Activated T-cell treated with anti-CD3 and anti-CD28 coated beads, Interleukin-2, amount 50 U/mL, for 4 hours (primary cell): ENCODE measurements around the gene SH3RF3. TPM values are rescaled to one million over a fixed set of nuclear protein-coding genes. Genes with fewer than 3 reads are reported as not detected.

Source experiments
- ATAC-seq, 2 donors: fragments of 200-7000 bp; cut with Tn5 transposase; one replicate each; pipeline ENCODE4 v1.10.0; 2021
- DNase-seq: peaks from one replicate; pipeline ENCODE4 v3.0.0-alpha.2; 2020
- H3K27me3 Mint-ChIP-seq: one replicate; pipeline ENCODE4 v1.8.0; 2021; ENCODE audit warnings: low read depth, mixed read lengths
- H3K36me3 Mint-ChIP-seq: one replicate; pipeline ENCODE4 v1.8.0; 2022; ENCODE audit warnings: mixed read lengths; ENCODE audit not compliant: insufficient read depth
- H3K4me1 Mint-ChIP-seq: one replicate; pipeline ENCODE4 v1.8.0; 2021; ENCODE audit warnings: low read depth, mixed read lengths
- H3K4me3 Mint-ChIP-seq: one replicate; pipeline ENCODE4 v1.8.0; 2021; ENCODE audit warnings: mild to moderate bottlenecking, moderate library complexity, mixed read lengths
- H3K9me3 Mint-ChIP-seq: one replicate; pipeline ENCODE4 v1.8.0; 2021; ENCODE audit warnings: mixed read lengths
- total RNA-seq, 3 donors: library from RNA; stranded (reverse); gene quantifications; one replicate each; pipeline ENCODE4 v1.2.1, GENCODE V29; 2021

SH3RF3 gene
- total RNA-seq, 3 donors from 2014 or later, result 0.33 to 0.98 (median 0.89) TPM

DNA sequence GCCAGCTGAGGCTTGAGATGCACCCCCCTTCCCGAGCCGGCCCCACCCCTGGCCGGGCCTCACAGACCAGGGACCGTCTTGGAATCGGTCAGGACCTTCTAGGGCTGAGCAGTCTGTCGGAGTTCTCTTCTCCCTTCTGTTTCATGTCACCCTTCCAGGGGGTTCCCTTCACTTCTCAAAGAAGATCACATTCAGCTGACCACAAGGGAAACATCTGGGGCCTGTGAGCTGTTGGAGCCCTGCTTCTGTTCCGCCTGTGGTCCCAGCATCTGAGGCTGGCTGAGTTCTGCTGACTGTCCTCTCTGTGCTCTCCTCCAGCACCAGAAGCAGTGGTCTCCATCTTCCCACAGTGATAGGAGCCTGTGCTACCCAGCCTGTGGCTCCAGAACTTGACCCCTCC lies 378.2 kb downstream of the SH3RF3 start:
- H3K27me3 Mint-ChIP-seq, result no peaks in the 10 kb centered on the region
- H3K36me3 Mint-ChIP-seq, result no peaks in the 10 kb centered on the region
- no peak overlapping the region for H3K4me3 Mint-ChIP-seq
- ATAC-seq (no peak), DNase-seq (no peak)
- H3K4me1 Mint-ChIP-seq, result no peaks in the 10 kb centered on the region
- H3K9me3 Mint-ChIP-seq, result no peaks in the 10 kb centered on the region

- Mint-ChIP-seq H3K36me3 (no peaks in the 10 kb centered on the region), H3K27me3 (no peaks in the 10 kb centered on the region), H3K9me3 (no peaks in the 10 kb centered on the region), H3K4me3 (no peak overlapping the region), H3K4me1 (no peaks in the 10 kb centered on the region)
- DNase-seq, result no peak
- no peak for ATAC-seq
These were observed 378.8 kb downstream of the SH3RF3 start for GRCh38 chr2:109507828-109508227.

GRCh38 chr2:109508556-109508955 lies 379.6 kb downstream of the SH3RF3 start:
- ATAC-seq (no peak), DNase-seq (no peak)
- Mint-ChIP-seq H3K4me1 (peaks cover under 1% of the 10 kb centered on the region), H3K36me3 (no peaks in the 10 kb centered on the region), H3K27me3 (no peaks in the 10 kb centered on the region), H3K4me3 (no peak overlapping the region), H3K9me3 (no peaks in the 10 kb centered on the region)

DNA sequence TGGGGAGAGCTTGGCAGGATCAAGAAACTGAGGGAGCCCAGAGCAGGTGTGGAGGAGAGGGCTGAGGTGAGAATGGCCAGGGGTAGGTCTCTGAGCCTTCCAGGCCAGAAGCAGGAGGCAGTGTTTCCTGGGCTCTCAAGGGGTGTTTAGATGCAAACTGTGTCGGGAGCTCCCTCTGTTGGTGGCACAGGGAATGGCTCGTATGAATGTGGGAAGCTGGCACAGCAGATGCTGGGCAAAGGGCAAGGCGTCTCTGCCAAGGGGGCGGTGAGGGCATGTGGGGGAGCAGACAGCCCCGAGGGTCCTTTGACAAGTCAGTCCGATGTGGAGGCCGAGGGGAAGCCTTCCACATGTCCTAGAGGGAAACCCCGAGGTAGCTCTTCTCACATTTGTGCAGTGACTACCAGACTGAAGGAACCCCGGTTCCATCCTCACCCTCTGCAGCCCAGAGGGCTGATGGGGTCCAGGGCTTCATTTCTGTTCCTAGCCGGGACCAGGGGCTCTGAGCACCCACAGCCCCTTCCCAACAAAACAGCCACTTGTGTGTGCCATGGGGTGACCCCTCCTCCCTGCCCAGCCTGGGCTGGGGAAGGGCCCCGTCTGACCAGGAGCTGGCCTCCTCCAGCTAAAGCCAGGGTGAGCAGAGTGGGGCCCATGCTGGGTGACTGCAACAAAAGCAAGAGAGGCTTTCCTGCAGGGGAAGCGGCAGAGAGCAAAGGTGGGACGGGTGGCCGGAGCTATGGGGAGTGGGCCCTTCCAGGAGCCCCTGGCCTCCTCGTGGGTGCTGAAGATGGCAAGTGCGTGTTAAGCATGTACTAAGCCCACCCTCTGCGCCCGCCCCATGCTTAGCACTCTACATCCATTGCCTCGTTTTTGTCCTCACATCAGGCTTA lies 381.4 kb downstream of the SH3RF3 start:
- Mint-ChIP-seq H3K9me3 (no peaks in the 10 kb centered on the region), H3K4me3 (no peak overlapping the region), H3K36me3 (no peaks in the 10 kb centered on the region), H3K27me3 (no peaks in the 10 kb centered on the region), H3K4me1 (peaks cover 3% of the 10 kb centered on the region)
- DNase-seq (peak; percentile 71), ATAC-seq (peak; percentile 66 to 69)

DNA sequence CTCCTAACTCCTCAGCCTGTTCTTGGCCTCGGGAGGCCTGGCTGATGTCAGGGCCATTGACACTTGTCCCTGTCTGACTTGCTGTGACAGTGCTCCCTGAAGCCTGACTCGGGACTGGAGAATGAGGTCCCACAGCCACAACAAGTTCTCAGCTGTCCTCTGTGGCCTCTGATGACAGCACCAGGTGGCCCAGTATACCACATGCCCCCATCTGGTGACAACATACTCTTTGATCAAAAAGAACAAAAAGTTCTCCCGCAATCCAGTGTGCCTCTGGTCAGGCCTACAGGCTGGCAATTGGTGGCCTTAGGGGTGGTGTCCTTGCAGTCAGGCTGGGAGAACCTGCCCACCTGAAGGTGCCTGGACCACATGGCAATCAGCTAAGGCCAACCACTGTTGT lies 382.2 kb downstream of the SH3RF3 start:
- DNase-seq (no peak), ATAC-seq (no peak)
- Mint-ChIP-seq H3K4me3 (no peak overlapping the region), H3K36me3 (no peaks in the 10 kb centered on the region), H3K9me3 (no peaks in the 10 kb centered on the region), H3K27me3 (no peaks in the 10 kb centered on the region), H3K4me1 (peaks cover 3% of the 10 kb centered on the region)

DNA sequence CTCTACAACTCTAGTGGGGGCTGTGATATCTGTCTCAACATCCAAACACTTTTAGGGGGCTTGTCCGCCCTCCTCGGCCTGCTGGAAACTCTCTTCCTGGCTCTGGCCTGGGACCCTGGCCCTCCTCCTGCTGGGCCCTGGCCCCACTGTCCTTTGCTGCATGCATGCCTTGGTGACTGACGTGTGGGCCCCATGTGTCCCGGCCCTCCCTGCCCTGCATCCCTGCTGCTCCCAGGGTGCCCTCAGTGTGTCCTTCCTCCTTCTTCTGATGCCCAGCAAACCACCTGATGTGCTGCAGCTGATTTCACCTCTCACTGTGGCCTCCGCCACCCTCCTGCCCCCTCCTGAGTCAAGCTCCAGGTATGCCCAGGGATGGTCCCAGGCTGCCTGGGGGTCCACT lies 383.1 kb downstream of the SH3RF3 start:
- H3K4me1 Mint-ChIP-seq, result peaks cover 3% of the 10 kb centered on the region
- no peaks in the 10 kb centered on the region for H3K9me3 Mint-ChIP-seq
- DNase-seq, result no peak
- no peak overlapping the region for H3K4me3 Mint-ChIP-seq
- H3K27me3 Mint-ChIP-seq, result no peaks in the 10 kb centered on the region
- no peaks in the 10 kb centered on the region for H3K36me3 Mint-ChIP-seq
- no peak for ATAC-seq

DNA sequence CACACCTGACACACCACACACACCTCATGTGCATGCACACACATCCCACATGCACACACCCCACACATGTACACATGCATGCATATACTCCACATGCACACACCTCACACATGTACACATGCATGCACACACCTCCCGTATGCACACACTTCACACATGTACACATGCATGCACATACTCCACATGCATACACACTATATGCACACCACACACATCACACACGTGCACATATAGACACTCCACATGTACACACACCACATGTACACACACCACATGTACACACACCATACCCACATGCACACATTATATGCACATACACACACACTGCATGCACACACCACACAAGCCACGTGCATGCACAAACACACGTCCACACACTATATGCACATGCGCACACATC lies 384.2 kb downstream of the SH3RF3 start:
- no peaks in the 10 kb centered on the region for H3K27me3 Mint-ChIP-seq
- DNase-seq (no peak), ATAC-seq (no peak)
- no peaks in the 10 kb centered on the region for H3K36me3 Mint-ChIP-seq
- no peaks in the 10 kb centered on the region for H3K9me3 Mint-ChIP-seq
- H3K4me3 Mint-ChIP-seq, result no peak overlapping the region
- H3K4me1 Mint-ChIP-seq, result peaks cover 3% of the 10 kb centered on the region

DNA sequence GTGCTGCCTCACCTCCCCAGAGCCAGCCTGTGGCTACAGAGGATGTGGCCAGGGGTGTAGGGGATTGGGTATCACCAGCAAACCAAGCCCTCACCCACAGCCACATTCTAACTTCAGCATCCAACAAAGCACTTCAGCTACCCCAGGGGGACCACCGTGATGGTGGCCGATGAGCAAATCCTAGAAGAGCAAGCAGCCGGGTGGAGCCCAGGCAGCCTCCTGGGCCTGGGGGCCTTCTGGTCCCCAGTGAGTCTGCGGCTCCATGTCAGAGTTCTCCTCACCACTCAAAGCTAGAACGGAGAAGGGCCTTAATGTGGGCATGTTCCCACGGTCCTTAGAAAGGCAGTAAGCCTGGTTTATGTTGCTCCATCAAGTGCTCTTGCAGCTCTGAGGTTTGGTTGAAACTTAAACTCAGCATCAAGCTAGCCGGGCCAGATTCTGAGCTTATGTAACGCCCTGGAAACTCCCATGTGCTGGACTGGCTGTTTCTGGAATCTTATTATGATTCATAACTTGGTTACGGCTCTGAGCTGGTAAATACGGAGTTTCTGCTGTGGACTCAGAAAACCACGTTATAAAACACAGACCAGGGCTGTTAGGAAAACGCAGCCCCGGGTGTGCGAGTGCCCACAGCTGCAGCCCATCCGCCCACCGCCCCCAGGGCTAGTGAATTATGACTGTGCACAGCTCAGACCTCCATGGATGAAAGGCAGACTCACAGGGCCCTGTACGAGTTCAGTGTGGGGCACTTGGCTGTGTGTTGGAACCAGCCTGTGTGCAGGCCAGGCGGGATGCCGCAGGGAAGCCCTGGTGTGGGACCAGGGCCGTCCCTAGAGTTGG lies 385.0 kb downstream of the SH3RF3 start:
- ATAC-seq, result peak; percentile 29 to 41
- Mint-ChIP-seq H3K9me3 (no peaks in the 10 kb centered on the region), H3K4me3 (no peak overlapping the region), H3K36me3 (no peaks in the 10 kb centered on the region), H3K27me3 (no peaks in the 10 kb centered on the region), H3K4me1 (peaks cover 3% of the 10 kb centered on the region)
- no peak for DNase-seq

DNA sequence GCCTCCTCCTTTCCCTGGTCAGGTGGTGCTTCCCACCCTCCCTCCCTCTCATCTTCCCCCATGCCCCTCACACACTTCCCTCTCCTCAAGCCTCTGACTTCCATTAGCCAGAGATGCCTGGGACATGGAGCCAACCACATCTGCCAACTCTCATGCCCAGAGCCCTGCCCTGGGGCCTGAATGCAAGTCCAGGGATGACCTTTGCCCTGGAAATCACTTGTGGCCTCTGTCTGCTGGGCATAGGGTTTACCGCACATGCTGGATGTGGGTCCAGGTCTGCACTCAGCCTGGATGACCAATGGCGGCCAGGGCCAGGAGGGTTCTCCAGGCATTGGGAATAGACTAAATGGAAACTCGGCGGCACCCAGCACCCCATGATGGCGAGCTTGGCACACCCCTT lies 385.9 kb downstream of the SH3RF3 start:
- Mint-ChIP-seq H3K9me3 (no peaks in the 10 kb centered on the region), H3K36me3 (no peaks in the 10 kb centered on the region), H3K27me3 (no peaks in the 10 kb centered on the region), H3K4me3 (no peak overlapping the region), H3K4me1 (peaks cover 3% of the 10 kb centered on the region)
- ATAC-seq (no peak), DNase-seq (no peak)

- Mint-ChIP-seq H3K4me1 (peaks cover 3% of the 10 kb centered on the region), H3K36me3 (no peaks in the 10 kb centered on the region), H3K27me3 (no peaks in the 10 kb centered on the region), H3K9me3 (no peaks in the 10 kb centered on the region), H3K4me3 (no peak overlapping the region)
- ATAC-seq (no peak), DNase-seq (no peak)
These were observed 387.6 kb downstream of the SH3RF3 start for GRCh38 chr2:109516445-109517117.

DNA sequence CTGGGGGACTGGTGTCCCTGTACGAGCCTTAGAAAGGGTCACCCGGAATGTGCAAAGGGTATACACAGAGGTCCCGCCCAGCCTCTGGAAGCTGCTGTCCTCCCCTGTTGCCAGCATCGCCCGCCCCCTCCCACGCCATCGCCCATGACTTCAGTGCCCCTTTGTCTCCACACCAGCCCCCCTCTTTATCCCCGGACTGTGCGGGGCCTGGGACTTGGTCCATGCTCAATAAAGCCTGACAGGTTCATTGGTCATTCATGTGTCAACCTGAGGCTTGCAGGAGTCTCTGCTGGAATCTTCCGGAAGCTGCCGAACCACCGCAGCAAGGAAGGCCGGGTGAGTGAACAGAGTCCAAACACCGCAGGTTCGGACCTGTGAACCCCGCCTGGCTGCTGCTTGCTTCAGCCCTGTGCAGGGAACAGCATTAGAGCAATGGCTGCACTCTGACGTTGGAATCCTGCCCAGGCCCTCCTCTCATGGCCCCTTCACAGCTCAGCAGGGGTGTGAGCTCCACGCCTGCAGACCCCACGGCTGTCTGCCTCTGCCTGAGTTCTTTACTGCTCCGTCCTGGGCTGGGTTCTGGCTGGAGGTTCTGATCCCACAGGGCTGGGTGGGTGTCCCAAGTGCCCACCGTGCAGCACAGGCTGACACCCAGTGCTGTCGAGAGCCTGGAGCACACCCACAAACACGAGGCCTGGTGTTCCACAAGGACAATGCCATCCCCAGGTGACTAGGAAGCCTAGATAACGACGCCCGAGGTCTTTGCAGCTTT lies 388.3 kb downstream of the SH3RF3 start:
- Mint-ChIP-seq H3K9me3 (no peaks in the 10 kb centered on the region), H3K36me3 (no peaks in the 10 kb centered on the region), H3K27me3 (no peaks in the 10 kb centered on the region), H3K4me3 (no peak overlapping the region), H3K4me1 (peaks cover 3% of the 10 kb centered on the region)
- no peak for DNase-seq
- ATAC-seq, result no peak

- no peak for DNase-seq
These were observed 390.5 kb downstream of the SH3RF3 start for GRCh38 chr2:109519513-109519912.

GRCh38 chr2:109521233-109522062 lies 392.4 kb downstream of the SH3RF3 start:
- Mint-ChIP-seq H3K9me3 (no peaks in the 10 kb centered on the region), H3K36me3 (no peaks in the 10 kb centered on the region), H3K27me3 (no peaks in the 10 kb centered on the region), H3K4me3 (no peak overlapping the region), H3K4me1 (no peaks in the 10 kb centered on the region)
- ATAC-seq, result no peak
- no peak for DNase-seq

More at GRCh38 chr2:109519513-109519912, 390.5 kb downstream of the SH3RF3 start:
- H3K36me3 Mint-ChIP-seq, result no peaks in the 10 kb centered on the region
- no peaks in the 10 kb centered on the region for H3K9me3 Mint-ChIP-seq
- no peaks in the 10 kb centered on the region for H3K4me1 Mint-ChIP-seq
- H3K27me3 Mint-ChIP-seq, result no peaks in the 10 kb centered on the region
- ATAC-seq, result no peak
- H3K4me3 Mint-ChIP-seq, result no peak overlapping the region
